GM19395 (cell line): Measurements from ENCODE around the gene LRRC56.

Experiments used
- ATAC-seq: cut with Tn5 transposase; IDR thresholded peaks from one replicate; pipeline ENCODE4 v1.9.1; 2021; ENCODE audit warnings: mild to moderate bottlenecking, moderate library complexity; ENCODE audit not compliant: unreplicated experiment

The LRRC56 gene

DNA sequence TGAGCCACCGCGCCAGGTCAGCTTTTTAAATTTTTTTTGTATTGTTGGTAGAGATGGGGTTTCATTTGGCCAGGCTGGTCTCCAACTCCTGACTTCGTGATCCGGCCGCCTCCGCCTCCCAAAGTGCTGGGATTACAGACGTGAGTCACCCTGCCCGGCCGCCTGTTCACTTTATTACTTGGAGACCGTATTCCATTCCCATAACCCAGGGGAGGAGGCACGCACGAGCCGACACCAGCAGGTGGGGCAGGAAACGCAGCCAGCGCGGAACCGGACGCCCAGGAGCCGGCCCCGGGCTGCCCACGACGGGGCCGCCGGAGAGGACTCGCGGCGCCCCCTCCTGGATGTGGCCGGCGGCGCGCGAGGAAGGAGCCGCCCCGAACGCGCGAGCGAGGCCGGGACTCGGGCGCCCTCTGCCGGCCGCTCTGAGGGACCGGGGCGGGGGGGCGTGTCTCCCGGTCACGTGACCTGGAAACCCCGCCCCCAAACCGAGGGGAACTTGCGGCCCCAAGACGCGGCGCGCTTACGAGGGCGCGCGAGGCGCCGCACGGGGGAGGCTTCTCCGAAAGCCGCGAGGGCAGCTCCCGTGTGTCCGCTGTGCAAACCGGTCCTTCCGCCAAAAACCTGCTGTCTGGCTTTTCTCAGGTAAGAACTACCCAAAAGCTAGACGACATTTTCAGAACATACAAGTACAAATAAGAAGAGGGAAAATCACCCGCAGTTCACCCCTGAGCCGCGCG is 18.7 kb upstream of the LRRC56 start:
- ATAC-seq = no peak

DNA sequence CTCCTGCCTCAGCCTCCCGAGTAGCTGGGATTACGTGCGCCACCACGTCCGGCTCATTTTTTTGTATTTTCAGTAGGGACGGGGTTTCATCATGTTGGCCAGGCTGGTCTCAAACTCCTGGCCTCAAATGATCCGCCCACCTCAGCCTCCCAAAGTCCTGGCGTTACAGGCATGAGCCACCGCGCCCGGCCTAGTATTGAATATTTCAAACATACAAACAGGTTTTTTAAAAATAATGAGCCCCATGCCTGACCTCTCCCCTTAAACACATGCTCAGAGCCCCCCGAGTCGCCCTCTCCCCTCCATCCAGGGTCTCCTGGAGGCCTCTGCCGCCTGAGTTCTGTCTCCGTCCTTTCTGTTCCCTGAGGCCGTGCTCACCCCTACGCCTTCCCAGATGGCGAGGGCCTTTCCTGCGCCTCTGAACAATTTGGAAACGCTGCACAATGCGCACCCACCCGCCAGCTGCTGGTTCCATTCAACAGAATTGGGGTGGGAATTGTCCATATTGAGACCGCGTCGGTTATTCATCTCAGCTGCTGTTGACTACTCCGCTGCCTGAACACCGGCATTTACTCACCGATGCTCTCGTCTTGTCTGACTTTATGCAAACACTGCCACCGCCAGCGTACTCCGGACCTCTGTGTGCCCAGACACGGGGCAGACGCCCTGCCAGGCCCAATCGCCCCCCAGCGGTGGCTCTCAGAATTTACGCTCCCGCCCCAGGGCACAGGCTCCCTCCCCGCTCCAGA is 16.7 kb upstream of the LRRC56 start:
- no peak for ATAC-seq

DNA sequence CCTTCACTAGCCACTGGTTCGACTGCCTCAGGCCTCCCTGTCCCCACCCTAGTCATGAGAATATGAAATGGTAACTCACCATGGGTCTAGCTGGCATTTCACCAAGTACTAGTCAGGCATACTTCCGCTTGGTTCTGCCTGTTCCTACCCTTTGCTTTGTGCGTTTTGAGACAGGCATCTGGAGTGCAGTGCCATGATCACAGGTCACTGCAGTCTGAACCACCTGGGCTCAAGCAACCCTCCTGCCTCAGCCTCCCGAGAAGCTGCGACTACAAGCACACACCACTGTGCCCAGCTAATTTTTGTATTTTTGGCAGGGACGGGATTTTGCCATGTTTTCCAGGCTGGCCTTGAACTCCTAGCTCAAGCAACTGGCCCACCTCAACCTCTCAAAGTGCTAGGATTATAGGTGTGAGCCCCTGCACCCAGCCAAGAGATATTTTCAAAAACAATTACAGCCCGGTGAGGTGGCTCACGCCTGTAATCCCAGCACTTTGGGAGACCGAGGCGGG is 16.1 kb upstream of the LRRC56 start:
- ATAC-seq = no peak

DNA sequence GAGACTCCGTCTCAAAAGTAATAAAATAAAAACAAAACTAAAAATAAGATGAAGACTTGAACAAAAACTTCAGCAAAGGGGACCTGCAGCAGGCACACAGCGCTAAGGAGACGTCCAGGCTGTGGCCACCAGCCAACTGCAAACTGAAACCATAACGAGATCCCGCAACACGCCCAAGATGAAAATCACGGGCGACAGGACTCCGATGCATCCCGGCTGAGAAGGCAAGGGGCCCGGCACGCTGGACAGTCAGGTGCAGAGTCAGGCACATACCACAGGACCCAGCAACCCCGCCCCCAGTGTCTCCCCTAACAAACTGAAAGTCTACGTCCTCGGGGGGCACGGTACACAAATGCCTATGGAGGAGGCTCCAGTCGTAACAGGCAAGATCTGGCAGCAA is 11.1 kb upstream of the LRRC56 start:
- no peak for ATAC-seq

DNA sequence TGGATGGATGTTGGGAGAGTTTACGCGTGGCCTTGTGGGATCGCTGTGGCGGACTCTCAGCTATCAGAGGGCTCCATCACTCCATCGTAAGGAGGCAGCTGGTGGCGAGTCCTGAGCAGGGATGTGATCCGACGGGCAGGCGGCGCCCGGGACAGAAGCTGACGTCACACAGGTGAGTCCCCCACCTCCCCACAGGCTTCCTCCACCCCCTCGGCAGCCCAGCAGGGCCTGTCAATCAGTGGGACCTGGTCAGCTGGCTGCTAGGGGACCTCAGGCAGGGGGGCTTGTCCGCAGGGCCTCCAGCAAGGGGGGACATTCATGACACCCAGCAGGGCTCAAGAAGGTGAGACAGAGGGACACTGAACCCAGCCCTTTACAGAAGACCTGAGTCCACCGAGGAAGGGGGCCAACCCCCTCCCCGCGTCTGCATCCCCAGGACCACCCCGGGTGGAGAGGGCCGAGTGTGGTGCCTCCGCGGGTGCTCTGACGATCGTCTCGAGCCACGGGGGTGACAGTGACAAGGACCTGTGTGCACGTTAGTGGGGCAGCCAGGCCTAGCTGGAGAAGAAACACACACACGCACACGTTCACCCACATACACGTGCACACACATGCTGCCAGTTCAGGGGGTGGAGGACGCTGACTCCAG is 9.0 kb upstream of the LRRC56 start:
- ATAC-seq = no peak

DNA sequence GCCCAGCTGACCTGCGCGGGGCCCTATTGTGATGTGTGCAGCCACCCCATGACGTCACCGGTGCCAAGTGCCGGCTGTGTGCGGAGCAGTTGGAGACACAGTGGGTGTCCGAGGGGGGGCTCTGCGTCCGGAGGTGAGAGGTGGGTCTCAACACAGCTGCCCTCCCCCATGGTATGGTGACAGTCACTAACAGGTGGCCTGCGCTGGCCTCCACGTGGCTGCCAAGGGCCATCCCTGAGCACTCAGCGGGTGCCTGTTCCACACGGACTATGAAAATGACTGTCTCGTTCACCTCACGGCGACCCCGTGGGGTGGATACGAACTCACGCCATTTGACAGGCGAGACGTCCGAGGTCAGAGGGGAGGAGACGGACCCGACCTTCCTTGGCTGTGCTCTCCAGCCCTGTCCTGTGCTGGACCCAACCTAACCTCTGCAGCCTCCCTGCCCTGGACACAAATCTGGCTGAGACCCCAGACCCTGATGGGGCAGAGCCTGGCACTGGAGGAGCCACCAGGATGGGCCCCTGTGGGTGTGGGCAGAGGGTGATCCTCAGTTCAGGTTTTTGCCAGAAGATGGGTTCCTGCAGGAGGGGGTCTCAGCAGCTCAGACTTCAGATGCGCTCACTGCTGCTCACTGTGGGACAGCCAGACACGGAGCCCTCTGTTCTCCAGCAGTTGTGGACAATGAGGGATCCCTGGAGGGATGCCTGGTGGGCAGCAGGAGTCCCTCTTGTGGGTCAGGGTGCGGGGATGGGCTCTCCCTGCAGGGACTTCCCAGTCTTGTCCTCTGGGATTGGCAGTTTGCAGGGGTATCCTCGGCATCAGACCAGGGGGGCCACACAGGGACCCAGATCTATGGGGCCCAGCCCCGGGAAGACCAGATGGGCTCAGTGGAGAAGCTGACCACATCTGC is 8.3 kb upstream of the LRRC56 start:
- ATAC-seq = no peak

DNA sequence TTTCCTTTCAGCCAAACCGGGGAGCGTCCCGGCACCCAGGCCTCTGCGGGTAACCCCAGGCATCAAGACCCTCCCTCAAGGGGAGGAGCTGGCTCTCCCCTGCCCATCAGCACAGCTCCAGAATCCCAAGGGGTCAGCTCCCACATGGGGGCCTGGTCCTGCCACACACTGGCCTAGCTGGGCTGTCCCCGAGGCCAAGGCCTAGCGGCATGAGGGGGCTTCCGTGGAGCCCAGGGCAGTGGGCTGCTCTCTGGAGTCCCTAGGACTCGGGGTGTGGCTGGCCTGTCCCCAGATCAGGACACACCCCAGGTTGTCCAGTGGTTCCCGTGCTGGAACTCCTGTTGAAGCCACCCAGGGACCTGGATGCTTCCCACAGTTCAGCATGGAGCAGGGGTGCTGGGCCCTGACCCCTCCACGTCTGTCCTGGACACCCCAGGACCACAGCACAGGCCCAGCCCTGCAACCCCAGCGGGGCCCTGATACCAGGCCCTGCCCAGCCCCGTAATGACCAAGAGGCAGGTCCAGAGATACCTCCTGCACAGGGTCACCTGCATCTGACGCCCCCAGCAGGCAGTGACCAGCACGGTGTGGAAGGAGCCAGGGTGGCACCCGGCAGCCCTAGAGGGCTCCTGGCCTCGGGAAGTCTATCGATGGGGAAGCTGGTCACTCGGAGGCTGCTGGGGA is 7.5 kb upstream of the LRRC56 start:
- no peak for ATAC-seq

DNA sequence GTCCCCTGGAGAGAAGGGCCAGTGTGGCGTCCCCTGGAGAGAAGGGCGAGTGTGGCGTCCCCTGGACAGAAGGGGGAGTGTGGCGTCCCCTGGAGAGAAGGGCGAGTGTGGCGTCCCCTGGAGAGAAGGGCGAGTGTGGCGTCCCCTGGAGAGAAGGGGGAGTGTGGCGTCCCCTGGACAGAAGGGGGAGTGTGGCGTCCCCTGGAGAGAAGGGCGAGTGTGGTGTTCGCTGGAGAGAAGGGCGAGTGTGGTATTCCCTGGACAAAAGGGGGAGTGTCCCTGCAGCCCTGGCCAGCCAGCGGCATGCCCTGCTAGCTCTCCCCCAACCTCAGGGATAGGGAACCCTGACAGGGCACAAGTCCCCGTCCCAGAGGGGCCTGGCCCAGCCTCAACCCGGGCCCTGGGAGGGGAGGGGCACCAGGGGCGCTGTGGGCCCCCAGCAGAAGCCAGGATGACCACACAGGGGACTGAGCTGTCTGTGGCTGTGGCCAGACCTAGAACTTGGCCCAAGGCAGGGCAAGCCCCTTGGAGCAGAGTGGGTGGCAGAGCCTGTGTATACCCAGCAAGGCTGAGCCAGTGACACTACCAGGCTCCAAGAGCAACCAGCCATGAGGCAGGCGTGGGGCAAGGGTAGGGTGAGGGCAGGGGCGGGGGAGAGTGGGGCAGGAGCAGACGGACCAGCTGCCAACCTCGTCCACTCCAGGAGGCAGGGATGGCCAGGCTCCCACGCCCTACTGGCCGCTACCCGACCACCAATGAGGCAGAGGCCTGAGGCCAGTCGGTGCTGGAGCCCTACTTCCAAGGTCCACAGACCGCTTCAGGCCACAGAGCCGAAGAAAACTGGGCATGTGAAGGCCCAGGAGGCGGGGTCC is 6.1 kb upstream of the LRRC56 start:
- ATAC-seq = no peak

DNA sequence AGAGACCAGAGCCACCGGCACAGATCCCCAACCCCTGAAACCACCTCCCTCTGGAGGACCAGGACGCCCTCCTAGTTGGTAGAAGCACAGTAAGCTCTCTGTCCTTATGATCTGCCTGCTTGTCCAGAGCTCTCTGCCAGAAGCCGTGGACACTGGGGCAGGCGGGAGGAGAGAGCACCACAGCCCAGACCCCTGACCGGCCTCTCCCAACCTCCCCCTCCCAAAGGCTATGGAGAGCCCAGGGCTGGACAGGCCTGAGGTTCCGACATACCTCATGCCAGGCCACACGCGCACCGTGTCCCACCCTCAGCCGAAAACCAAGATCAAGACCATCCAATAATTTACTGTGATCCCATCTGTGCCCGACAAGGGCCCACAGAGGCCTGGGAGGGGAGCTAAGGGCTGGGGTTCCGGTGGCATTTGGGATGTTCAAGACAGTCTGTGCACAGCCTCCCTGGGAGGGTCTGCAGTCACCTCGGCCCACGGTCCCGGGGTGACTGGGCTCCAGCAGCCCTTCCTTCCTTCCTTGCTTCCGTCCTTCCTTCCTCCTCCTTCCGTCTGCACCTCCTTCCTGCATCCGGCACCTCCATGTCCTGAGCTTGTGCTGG is 5.3 kb upstream of the LRRC56 start:
- ATAC-seq = no peak

DNA sequence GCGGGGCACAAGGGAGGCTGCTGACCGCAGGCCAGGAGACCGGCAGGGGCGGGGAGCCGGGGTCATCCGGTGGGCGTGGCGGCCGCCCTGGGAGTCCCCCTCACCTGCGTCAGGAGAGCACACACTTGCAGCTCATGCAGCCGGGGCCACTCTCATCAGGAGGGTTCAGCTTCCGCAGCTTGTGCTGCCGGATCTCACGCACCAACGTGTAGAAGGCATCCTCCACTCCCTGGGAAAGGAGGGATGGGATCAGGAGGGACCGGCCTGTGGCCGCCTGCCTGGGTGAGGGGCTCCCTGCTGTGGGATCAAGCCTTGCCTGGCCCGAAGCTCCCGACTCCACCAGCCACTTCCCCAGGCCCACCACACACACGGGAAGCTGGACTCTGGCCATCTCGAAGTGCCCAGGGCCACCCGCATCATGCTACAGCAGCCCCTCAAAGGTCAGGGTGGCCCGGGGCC is 4.8 kb upstream of the LRRC56 start:
- ATAC-seq = no peak

DNA sequence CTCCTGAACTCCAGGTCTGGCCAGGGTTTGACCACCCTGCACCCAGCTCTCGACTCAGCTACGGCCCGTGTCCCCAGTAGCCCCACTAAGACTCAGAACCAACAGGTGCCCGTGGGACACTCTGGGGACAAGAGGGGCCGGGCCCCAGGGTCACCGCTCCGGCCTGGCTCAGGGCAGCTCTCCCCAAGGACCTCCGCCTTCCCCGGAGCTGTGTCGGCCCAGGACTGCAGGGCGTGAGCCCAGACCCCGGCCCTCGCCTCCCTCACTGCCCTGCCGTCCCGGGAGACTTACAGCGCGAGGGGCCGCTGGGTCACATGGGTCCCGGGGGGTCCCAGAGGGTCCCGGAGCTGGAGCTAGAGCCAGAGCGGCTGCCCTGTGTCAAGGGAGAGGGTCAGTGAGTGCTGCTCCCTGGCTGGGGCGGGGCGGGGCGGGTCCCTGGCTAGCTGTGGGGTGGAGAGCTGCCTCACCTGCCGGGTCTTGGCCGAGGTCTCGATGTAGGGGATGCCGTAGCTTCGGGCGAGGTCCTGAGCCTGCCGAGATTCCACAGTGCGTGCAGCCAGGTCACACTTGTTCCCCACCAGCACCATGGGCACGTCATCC is 4.2 kb upstream of the LRRC56 start:
- ATAC-seq = no peak

DNA sequence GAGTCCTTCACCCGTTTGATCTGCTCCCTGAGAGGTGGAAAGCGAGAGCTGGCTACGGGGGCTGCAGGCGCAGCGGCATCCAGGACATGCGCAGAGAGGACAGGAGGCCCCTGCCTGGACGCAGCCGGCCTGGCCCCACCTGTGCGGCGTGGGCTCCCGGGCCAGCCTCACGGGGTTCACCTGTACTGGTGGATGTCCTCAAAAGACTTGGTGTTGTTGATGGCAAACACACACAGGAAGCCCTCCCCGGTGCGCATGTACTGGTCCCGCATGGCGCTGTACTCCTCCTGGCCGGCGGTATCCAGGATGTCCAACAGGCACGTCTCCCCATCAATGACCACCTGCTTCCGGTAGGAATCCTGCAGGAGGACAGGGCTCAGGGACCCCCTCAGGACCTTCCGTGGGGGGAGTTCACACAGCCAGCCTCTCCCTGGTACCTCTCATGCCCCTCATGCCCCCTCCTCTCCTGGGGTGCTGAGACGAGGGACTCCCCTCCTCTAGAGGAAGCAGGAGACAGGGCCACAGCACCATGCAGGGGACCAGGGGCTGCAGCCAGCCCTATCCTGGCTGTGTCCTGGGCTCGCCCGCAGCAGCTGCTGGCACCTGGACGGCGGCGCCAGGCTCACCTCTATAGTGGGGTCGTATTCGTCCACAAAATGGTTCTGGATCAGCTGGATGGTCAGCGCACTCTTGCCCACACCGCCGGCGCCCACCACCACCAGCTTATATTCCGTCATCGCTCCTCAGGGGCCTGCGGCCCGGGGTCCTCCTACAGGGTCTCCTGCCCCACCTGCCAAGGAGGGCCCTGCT is 3.5 kb upstream of the LRRC56 start:
- no peak for ATAC-seq

DNA sequence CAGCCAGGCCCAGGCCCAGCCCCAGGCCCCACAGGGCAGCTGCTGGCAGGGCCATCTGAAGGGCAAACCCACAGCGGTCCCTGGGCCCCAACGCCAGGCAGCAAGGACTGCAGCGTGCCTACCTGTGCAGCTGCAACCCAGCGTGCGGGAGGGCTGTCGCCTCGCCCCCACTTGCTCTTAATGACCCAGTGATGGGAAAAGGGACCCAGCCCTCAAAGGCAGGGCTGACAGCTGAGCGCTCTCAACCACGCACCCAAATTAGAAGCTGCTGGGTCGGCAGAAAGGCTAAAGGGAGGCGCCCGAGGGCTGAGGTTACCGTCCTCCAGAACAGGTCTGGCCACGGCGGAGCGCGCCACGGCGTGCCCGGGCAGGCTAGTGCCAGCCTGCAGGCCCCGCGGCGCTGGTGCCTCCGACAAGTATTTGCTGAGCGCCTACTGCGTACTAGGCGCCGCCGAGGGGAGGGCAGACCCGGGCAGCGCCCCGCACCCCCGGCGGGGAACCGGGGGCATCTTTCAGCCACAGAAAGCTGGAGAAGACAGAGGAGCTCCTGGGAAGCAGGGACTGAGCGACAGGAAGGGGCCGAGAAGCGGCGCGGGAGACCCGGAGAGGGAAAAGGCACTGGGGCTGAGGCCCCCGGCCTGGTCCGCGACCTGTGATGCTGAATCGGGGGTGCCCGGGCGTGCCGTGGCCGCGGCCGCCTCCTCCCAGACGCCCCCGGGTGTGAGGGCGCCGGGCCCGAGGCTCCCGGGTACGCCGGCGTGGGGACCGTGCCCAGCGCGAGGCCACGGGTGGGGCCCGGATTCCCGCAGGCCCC is 2.7 kb upstream of the LRRC56 start:
- no peak for ATAC-seq

DNA sequence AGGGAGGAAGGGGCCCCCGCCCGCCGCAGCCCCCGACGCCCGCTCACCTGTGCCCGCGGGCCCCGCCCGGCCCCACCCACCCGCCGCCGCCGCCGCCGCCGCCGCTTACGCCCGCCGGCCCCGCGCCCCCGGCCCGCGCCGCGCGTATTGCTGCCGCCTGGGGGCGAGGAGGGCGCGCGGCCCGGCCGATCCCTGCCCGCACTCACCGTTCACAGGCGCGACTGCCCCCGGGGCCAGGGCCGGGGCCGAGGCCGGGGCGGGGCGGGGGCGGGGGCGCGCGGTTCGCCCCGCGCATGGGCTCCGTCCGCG is 2.2 kb upstream of the LRRC56 start:
- peak; percentile 3 for ATAC-seq

DNA sequence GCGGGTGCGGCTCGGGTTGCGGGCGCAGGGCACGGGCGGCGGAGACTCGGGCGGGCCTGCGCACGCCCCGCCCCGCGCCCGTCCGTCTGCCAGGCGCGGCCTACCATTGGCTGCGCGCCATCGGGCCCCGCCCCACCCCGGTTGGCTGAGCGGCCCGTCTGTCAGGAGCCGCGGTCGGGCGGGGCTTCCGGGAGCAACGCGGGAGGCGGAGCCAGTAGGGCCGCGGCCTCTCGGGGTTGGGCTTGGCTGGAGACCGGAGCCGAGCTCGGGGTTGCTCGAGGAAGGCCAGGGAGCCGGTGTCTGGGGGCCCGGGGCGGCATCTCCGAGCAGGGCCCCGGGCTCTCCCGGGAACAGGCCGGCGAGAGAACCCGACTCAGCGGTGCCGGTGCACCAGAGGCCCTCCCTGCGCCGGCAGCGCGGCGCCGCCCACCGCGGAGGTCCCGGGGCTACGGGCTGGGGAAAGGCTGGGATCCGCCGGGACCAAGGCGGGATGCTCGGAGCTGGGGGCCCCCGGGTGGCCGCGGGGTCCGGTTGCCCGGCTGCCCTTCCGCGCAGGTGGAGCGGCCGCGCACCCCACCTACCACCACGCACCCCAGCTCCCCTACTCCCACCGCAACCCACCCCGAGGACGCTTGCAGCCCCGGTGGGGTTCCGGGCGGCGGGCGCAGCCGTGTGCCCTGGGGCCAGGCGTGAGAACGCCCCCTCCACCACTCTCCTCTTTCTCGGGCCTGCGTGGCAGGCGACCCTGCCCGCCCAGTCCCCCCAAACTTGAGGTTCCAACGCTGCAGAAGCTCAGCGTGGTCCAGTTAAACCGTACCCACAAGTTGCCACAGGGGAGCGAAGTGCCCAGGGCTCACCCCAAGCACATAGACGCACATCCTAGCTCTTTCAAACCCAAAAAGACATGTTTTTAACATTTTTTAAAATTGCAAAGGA is 1.5 kb upstream of the LRRC56 start, which contains the start of gene HRAS:
Gene HRAS, minus strand, starts transcription at position 58 of the 936 bp plus-strand sequence.
- peak; percentile 67 for ATAC-seq
